ENCODE measurements around the gene KRT36. TPM values are rescaled to one million over a fixed set of nuclear protein-coding genes. Genes with fewer than 3 reads are reported as not detected.
A peak's percentile ranks its signal among the peaks of the same experiment; 100 is the strongest.

The KRT36 gene
- total and polyA plus RNA-seq, 2 of the 8 experiments (the other 6 are each of a cell fraction or from before 2014, with no cell fraction given): not detected

GRCh38 chr17:41521574-41522261 lies 32.0 kb upstream of the KRT36 start:
- POLR2A ChIA-PET (ENCODE audit: partially characterized antibody): interaction anchor here (0.6 to 11.0 kb wide), 14 partner anchors 7 to 168 kb away, joined by 3 to 293 read pairs (median 4); partner anchors contain the start of genes KRT19 and KRT35
- H2AFZ ChIP-seq (ENCODE audit: low read length): no peak overlapping the region

More at GRCh38 chr17:41521574-41522261, 32.0 kb upstream of the KRT36 start:
- Histone ChIP-seq H3K18ac (ENCODE audit: extremely low read depth, low read length) (peak overlapping the region; percentile 71; the same call in 1 of the 2 replicates), H3K4ac (replicated peaks; ENCODE audit: insufficient read length, low read depth, low read length) (no peak overlapping the region), H4K5ac (ENCODE audit: insufficient read length, low read depth, low read length) (no peak overlapping the region), H3K27me3 (replicated peaks in 1 of 4; ENCODE audit: control insufficient read depth in 3 of 4, extremely low read depth in 1 of 4, insufficient read depth in 3 of 4, low read length in 3 of 4) (no peaks in the 10 kb centered on the region), H4K20me1 (replicated peaks in 1 of 2; ENCODE audit: control insufficient read depth in 1 of 2, insufficient read depth in 2 of 2, low read length in 2 of 2) (peaks cover 3 to 10% of the 10 kb centered on the region in 2 experiments), H3K79me2 (ENCODE audit: control insufficient read depth in 1 of 2, insufficient read depth in 2 of 2, low read length in 2 of 2) (peaks cover 0 to 6% of the 10 kb centered on the region in 2 experiments; a peak in 3 of 4 replicates), H3K79me1 (ENCODE audit: low read depth, low read length) (peaks cover 4% of the 10 kb centered on the region; the same call in 1 of the 2 replicates), H3K4me1 (replicated peaks in 1 of 4; ENCODE audit: control insufficient read depth in 3 of 4, insufficient read depth in 4 of 4, low read length in 3 of 4) (peaks cover 0 to 18% (median 11%) of the 10 kb centered on the region in 4 experiments; a peak in 6 of 7 replicates), H3K23ac (ENCODE audit: insufficient read length) (no peak overlapping the region), H2BK5ac (ENCODE audit: low read depth, low read length) (peak overlapping the region; percentile 81), H3K9ac (replicated peaks in 1 of 4; ENCODE audit: extremely low read depth in 1 of 4, low read depth in 3 of 4, low read length in 3 of 4) (no peak overlapping the region), H3K4me3 (ENCODE audit: extremely low read depth in 1 of 4, insufficient read depth in 2 of 4, low read depth in 3 of 4, low read length in 4 of 4) (no peak overlapping the region), H4K8ac (ENCODE audit: extremely low read depth, insufficient read depth, low read length) (no peak overlapping the region), H3K14ac (ENCODE audit: insufficient read length) (no peak overlapping the region), H3K23me2 (ENCODE audit: low read depth, low read length) (peaks cover under 1% of the 10 kb centered on the region; the same call in 1 of the 2 replicates), H2BK15ac (ENCODE audit: low read length) (no peak overlapping the region), H3K36me3 (ENCODE audit: control insufficient read depth in 2 of 4, insufficient read depth in 4 of 4, low read length in 3 of 4) (peaks cover 12 to 37% (median 19%) of the 10 kb centered on the region in 4 experiments), H2BK12ac (ENCODE audit: low read depth, low read length) (peak overlapping the region; percentile 77; the same call in 1 of the 2 replicates), H2BK20ac (ENCODE audit: low read length) (no peak overlapping the region), H3K4me2 (ENCODE audit: insufficient read depth in 1 of 2, low read depth in 2 of 2, low read length in 2 of 2) (no peak overlapping the region), H2AK5ac (ENCODE audit: low read depth, low read length) (no peak overlapping the region), H3K9me3 (ENCODE audit: insufficient read depth in 2 of 2, low read depth in 1 of 2, low read length in 1 of 2) (no peaks in the 10 kb centered on the region), H4K91ac (replicated peaks; ENCODE audit: insufficient read length, low read length) (no peak overlapping the region), H3K56ac (replicated peaks; ENCODE audit: insufficient read length, low read depth, low read length) (no peak overlapping the region), H2BK120ac (replicated peaks; ENCODE audit: low read depth, low read length) (no peak overlapping the region), H3K27ac (ENCODE audit: low read depth, low read length) (no peak overlapping the region)
- CTCF ChIA-PET (ENCODE audit: partially characterized antibody): interaction anchor here (0.6 to 4.6 kb wide), 18 partner anchors 11 to 644 kb away, joined by 3 to 34 read pairs (median 4); no protein-coding TSS in a partner anchor
- TF ChIP-seq CBX5 (IDR thresholded peaks at IDR 0.05; ENCODE audit: low read depth, low read length) (no peak), KDM1A (IDR thresholded peaks at IDR 0.05; ENCODE audit: borderline replicate concordance, low read length) (peak; percentile 83; the same call in 1 of the 2 replicates), SIN3A (conservative IDR thresholded peaks at IDR 0.05 in 1 of 2, IDR thresholded peaks at IDR 0.05 in 1 of 2; ENCODE audit: low read depth in 1 of 2, low read length in 2 of 2) (peak in 1 of 2 experiments; percentile 51; a peak in 1 of 4 replicates), TEAD4 (IDR thresholded peaks at IDR 0.05; ENCODE audit: low read depth, low read length) (peak; percentile 90)
- 64% methylated on average over 6 of the region's 6 CpGs; no CpG with 5 or more reads in 1 of the 2 experiments for WGBS, 2 experiments (ENCODE audit: extremely low coverage in 1 of 2, insufficient coverage in 1 of 2, insufficient read length in 1 of 2, insufficient replicate concordance in 2 of 2, low coverage in 1 of 2, low lambda C conversion rate in 2 of 2, missing lambda C conversion rate in 1 of 2)
- DNase-seq (ENCODE audit: low read depth in 1 of 2, low spot score in 2 of 2): no peak
- no peak for FAIRE-seq
